ENCODE measurements around the gene HTR3B.
"Not testable (repeated sequence)": the region's sequence is repeated elsewhere in the genome, so short reads cannot be mapped to it uniquely, and the experiment has no call there.

HTR3B gene, protein sequence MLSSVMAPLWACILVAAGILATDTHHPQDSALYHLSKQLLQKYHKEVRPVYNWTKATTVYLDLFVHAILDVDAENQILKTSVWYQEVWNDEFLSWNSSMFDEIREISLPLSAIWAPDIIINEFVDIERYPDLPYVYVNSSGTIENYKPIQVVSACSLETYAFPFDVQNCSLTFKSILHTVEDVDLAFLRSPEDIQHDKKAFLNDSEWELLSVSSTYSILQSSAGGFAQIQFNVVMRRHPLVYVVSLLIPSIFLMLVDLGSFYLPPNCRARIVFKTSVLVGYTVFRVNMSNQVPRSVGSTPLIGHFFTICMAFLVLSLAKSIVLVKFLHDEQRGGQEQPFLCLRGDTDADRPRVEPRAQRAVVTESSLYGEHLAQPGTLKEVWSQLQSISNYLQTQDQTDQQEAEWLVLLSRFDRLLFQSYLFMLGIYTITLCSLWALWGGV

DNA sequence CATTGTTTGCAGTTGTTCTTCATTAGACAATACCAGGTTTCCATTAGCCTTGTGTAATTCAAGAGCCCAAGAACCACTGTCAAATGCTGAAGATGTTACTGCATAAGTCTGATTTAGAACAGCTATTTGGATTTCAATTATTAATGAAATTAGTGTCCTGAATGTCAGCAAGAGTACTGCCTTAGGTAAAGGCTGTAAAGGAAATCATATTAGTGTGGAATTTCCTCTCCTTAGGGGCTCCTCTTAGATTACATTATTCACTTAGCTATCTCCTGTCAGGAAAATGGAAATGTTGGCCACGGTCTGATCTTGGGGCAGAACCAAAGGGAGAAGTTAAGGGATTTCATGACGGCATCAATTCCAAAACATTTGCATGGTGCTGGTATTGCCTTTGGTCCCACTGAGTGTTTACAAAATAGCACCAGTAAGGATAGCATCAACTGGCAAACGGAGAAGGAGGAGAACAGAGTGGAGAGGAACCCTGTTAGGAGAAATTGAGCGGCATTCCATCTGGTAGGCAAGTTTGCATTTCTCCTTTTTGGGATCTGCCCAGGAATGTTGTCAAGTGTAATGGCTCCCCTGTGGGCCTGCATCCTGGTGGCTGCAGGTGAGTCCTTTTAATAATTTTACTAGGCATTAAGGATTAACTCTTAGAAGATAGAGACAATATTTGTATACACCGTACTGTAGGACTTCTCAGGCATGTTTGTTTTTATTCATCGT lies at the start of gene HTR3B:
Gene HTR3B (plus strand): TSS at position 418 of the 723 bp plus-strand sequence. CDS start 138 bp downstream, at position 556.
- DNase-seq (ENCODE audit: low spot score): no peak

DNA sequence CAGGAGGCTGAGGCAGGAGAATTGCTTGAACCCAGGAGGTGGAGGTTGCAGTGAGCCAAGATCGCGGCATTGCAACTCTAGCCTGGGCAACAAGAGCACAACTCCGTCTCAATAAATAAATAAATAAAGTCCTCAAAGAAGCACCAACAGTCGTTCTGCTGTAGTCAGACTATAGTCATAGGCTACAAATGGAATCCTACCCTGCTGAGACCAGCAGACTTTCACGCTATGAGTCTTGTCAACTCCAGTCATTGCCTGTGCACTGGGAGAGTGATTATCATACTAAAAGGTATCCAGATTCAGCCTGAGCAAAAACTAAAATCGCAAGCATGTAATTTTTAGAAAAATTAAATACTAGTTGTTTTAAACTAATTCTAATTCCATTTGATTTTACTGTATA lies 48.8 kb upstream of the HTR3B start:
- DNase-seq (ENCODE audit: low spot score): no peak

DNA sequence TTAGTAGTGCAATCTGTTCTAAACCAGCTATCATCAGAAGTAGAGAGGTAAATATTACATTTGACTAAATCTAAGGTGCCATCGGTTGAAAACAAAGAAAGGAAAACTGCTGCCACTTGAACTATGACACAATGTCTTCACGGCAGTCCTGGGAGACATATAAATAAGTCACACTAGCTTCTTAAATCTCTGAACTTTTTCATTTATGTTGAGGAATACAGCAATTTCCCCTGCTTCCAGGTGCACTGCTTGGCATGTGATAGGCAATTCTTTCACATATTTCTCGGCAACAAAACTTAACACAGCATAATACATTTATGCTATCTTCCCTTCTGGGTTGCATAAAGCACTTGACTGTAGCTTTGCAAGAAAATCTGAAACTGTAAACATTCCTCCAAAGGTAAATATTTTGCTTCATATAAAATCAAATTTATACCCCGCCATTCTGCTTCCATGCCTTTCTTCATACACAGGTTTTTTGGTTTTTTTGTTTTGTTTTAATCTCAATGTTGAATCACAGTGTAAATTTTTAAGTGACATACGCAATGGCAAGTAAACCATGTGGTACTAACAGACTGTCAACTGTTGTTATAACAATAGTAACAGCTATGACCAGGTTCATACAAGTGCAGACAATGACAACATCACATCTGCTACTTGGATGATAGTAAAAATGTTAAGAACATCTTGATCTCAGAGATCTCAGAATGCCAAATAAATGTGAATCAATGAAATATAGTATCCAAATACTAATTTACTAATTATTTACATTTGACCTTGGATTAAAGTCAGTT lies 47.4 kb upstream of the HTR3B start:
- DNase-seq (ENCODE audit: low spot score): no peak

DNA sequence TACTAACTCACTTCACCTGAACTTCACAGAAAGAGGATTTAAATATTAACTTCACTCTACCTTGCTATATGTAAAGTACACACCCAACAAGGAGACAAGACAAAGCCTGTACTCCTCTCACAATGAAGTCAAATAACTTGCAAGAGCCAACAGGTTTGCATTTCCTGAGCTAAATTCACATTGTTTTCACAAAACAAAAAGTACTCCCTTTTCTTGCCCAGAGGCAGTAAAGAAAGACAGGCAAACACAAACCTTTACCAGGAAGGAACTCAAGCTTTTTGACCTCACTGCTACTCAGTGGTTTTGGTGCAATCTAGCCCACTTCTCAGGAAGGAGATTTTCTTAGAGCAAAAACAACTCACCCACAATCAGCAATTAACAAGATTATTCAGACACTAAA lies 44.9 kb upstream of the HTR3B start:
- DNase-seq (ENCODE audit: low spot score): no peak

DNA sequence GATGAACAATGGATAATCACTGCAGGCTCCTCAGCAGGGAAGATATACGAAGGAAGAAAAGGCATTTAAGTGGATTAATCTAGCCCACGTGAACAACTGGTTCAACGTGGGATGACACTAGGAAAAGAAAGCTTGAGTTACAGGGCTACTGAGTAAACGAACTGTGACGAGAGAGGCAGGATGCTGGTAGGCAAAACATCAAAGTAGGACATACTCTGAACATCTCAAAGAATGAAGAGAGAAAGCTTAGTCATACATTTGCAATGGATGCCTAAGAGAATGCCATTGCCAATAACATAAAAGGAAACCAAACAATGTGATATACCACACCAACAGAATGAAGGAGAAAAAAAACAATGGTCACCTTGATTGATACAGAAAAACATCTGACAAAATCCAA lies 42.2 kb upstream of the HTR3B start:
- no peak for DNase-seq (ENCODE audit: low spot score)

DNA sequence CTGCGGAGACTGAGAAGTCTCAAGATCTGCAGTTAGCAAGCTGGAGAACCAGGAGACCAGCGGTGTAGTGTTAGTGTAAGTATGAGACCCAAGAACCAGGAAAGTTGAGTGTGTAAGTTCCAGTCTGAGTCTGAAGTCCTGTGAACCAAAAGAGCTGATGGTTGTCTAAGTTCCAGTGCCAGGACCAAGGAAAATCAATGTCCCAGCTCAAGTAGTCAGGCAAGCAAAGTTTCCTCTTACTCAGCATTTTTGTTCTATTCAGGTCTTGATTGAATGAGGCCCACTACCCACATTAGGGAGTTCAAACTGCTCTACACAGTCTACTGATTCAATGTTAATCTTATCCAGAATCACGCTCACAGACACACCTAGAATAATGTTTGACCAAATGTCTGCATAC lies 40.2 kb upstream of the HTR3B start:
- DNase-seq (ENCODE audit: low spot score): no peak

DNA sequence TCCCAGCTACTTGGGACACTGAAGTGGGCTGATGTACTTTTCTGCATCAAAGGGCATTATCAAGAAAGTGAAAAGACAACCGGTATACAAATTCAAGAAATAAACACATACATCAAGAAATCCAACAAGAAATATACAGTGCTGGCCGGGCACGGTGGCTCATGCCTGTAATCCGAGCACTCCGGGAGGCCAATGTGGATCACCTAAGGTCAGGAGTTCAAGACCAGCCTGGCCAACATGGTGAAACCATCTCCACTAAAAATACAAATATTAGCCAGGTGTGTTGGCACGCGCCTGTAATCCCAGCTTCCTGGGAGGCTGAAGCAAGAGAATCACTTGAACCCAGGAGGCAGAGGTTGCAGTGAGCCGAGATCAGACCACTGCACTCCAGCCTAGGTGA lies 38.7 kb upstream of the HTR3B start:
- DNase-seq (ENCODE audit: low spot score): no peak

DNA sequence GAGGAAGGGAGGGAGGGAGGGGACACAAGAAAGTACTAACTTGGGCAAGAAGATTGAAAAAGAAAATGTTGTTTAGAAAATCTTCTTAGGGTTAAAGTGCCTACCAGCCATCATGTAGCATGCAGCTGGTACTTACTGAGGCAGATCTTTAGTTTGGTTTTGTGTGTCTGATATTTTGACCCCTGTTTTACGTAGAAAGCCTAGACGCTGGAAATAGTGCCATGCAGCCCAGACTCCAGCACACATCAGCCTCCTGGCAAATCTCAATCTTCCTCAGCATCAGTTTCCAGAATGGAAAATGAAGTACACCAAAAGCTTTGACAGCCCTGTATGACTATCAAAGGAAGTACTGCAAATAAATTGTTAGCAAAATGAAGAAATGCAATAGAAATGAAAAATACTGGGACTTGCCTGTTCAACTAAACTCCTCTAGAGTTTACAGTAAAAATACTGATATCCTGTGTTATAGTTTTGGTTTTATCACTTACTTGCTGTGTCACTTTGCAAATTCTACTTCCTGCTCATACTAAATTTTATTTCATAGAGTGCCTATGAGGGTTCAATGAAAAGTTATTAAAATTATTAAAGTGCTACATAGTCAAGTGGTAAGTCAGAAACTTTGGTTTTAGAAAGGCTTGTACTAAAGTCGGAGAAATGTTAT lies 36.6 kb upstream of the HTR3B start:
- no peak for DNase-seq (ENCODE audit: low spot score)

DNA sequence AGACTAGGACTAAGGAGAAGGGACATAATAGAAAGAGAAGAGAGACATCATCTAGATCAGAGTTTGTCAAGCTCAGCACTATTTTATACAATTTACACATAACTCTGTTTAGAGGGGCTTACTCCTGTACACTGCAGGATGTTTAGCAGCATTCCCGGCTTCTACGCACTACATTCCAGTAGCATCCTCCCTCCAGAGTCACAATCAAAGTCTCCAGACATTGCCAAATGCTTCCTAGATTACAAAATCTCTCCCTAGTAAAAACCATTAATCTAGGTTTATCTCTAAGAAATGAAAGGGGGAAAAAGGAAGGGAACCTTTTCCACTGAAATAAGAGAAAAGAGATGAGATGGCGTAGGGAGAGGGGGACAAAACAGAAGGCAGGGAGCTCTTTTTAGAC lies 33.3 kb upstream of the HTR3B start:
- DNase-seq (ENCODE audit: low spot score): no peak

DNA sequence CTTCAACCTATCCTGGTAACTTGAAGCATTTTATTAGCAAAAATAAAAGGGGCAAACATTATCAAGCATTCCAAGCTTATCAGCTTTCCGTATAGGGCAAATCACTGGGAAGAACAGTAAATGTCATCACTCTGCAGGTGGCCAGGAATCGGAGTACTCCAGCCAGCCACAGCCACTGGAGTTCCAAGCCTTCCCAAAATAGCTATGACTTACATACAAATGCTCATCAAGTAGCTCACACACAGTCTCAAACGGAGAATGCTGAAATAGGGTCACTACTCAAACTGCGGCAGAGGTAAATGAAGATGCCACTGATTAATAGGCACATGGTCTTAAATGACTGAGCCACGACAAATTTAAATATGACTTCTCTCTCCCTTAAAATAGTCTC lies 31.4 kb upstream of the HTR3B start:
- DNase-seq (ENCODE audit: low spot score): no peak

DNA sequence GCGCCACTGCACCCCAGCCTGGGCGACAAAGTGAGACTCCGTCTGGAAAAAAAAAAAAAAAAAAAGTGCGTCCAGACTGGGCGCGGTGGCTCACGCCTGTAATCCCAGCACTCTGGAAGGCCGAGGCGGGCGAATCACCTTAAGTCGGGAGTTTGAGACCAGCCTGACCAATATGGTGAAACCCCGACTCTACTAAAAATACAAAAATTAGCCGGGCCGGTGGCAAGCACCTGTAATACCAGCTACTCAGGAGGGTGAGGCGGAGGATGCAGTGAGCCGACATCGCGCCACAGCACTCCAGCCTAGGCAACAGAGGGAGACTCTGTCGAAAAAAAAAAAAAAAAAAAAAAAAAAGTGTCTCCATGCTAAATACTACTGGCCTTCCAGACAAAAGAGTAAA lies 30.5 kb upstream of the HTR3B start:
- no peak for DNase-seq (ENCODE audit: low spot score)

DNA sequence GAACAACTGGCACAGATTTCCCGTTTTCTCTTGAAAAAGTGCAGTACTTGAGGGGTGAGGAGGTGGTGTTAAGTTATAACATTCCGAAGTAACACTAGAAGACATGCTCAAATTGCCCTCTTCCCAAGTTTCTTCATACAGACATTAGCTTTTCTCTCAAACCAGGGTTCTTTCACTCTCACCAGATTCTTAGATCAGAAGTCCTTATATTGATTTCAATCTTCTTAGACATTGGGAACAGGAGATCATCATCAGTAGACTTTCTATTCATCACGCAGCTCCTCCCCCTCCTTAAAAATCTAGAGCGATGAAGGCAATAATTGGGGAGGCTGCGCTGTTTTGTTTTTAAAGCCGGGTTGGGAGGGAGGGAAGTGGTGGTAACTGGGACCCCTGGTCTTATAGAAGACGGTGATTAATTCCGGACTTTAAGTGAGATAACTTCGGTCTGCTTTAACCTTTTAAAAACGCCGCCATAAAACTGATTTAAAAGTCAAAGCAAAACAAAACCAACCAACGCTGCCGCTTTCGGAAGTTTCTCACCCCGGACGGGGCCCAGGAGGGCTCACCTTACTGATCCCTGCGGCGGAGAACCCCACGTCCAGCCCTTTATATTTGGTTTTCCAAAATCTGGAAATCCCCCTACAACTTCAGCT lies 29.9 kb upstream of the HTR3B start:
- DNase-seq (ENCODE audit: low spot score): peak; percentile 39

DNA sequence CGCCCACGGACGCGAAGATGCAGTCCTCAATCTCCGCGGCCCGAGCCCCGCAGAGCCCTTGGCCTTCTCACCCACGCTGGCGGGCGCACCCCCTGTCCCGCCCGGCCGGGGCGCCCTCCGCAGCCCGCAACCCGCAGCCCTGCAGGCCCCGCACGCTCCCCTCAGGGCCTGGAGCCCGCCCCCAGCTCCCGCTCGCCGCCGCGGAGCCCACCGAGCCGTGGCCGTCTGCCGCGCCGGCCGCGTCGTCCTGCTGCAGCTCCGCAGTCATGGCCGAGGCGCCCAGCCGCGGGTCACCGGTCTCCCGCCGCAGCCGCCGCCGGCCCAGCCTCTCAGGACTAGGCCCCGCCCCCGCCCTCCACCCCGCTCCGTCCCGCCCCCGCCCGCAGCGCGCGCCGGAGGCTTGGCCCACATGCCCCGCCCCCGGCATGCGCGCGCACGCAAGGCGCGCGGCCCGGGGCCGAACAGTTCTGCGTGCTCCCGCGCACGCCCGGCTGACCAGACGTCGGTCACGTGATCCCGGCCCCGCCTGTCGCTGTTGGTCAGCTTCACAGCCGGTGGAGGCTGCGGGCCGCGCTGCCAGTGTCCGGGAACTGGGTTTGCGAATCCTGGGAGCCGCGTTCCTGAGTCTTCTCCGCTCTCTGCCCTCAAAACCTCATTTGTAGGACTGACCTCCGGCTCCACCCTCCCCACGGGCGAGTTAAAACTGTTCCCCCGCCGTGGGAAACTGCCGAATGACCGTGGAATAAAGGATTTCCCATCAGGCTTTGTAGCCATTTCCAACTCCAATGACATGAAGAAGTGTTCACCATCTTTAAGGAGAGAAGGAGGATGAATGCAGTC lies 29.1 kb upstream of the HTR3B start, which contains the start of gene USP28:
Gene USP28 (minus strand): TSS at position 339 of the 840 bp plus-strand sequence. CDS start 71 bp downstream, at position 268.
- peak; percentile 95 for DNase-seq (ENCODE audit: low spot score)

DNA sequence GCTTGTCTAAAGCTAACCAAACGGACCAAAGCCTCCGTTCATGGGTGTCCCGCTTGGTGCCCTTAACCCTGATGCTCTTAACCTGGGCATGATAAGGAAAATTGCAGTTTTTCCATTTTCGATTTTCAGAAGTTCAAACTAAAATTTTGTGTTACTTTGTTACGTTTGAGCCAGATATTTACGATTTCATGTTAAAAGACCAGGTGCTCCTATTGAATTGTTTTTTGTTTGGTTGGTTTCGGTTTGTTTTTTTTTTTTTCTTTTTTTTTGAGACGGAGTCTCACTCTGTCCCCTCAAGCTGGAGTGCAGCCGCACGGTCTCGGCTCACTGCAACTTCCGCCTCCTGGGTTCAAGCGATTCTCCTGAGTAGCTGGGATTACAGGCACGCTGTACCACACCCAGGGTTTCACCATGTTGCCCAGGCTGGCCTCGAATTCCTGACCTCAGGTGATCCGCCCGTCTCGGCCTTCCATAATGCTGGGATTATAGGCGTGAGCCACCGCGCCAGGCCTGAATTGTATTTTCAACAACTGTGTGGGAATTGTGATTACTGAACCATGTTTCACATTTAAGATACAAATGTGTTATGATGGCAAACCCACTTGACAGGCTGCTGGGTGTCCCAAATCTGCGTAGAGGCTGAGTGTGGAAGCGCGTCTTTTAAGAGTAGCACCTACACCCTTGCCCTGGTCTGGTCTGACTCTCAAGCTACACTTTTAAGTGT lies 28.4 kb upstream of the HTR3B start:
- DNase-seq (ENCODE audit: low spot score): no peak

DNA sequence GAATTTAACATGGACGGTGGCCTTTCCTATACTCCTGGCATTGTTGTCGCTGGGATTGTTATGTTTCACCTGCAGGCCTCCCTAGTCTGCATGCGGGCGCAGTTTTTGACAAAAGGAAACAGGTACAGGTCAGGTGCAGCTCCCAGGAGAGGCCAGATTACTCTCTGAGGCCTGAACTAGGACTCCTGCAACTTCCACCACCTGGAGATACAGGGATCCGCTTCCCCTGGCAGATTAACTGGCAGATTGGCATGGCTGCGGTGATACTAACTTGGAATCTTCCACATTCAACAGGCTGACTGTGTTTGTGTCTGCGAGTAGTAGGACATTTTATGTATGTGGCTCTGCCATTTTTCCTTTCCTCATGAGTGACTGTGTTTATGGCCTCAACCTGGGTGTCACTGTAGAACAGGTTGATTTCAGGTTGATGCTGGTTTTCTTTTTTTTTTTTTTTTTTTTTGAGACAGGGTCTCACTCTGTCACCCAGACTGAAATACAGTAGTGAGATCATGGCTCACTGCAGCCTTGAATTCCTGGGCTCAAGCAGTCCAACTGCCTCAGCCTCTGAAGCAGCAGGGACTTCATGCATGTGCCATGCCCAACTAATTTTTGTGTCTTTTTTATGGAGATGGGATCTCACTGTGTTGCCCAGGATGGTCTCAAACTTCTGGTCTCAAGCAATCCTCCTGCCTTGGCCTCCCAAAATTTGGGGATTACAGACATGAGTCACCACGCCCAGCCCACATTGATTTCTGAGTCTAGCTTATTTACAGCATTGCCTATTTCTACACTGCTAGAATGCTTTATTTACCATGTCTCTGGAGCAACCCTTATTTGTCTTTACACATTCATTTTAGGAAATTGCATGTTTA lies 27.6 kb upstream of the HTR3B start:
- no peak for DNase-seq (ENCODE audit: low spot score)

DNA sequence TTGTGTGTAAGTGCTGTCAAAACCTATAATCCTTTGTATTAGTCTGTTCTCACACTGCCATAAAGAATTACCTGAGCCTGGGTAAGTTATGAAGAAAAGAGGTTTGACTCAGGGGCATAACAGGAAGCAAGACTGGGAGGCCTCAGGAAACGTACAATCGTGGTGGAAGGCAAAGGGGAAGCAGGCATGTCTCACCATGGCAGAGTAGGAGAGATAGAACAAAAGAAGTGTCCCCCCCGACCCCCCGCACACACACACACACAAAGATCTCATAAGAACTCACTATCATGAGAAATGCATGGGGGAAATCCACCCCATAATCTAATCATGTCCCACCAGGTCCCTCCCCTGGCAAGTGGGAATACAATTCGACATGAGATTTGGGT lies 26.9 kb upstream of the HTR3B start:
- no peak for DNase-seq (ENCODE audit: low spot score)

DNA sequence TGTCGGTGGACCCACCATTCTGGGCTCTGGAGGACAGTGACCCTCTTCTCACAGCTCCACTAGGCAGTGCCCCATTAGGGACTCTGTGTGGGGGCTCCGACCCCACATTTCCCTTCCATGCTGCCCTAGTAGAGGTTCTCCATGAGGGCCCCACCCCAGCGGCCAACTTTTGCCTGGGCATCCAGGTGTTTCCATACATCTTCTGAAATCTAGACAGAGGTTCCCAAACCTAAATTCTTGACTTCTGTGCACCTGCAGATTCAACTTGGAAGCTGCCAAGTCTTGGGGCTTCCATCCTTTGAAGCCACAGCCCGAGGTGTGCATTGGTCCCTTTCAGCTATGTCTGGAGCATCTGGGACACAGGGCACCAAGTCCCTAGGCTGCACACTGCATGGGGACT lies 25.1 kb upstream of the HTR3B start:
- DNase-seq (ENCODE audit: low spot score): not testable (repeated sequence)

DNA sequence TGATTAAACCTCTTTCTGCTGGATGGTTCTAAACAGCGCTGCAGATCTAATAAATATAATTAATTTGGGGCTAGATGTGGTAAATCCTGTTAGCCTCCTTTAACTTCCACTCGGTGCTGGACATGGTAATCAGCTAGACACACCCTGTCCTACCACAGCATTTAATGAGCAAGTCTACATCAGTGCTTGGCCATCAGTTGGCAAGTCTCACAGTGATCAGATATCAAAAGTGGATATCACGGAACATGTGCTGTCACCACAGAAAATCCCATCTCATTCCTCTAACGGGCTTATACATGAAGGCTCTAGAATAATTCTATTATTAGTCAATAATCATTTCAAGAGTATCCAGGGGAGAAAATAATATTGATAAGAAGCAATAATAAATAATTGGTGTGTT lies 23.6 kb upstream of the HTR3B start:
- DNase-seq (ENCODE audit: low spot score): no peak

DNA sequence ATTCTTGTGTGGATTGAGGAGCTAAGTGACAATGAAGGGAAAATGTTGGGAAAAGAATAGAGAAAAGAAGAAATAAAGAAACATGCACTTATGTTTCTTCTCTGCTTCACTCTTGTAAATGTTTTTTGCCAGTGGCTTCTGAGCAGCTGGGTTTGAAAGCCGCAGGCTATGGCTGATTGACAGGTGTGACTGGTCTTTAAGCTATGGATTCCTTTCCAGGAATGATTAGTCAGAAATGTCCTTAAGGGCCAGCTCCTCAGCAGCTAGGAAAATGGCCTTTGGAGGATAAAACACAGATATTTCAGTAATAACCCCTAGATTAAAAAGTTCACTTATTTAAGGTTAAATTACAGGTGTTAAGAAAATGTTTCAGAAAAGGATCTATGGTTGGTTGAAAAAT lies 22.7 kb upstream of the HTR3B start:
- DNase-seq (ENCODE audit: low spot score): no peak

Data from pons (tissue), 1 donor.